SK-N-SH treated with all-trans-retinoic acid at 6 μM for 48 hours (cell line): ENCODE measurements around the gene ITPR3.

ENCODE experiments used
- PPARA ChIP-seq: fragments of 250-450 bp; sonication (Bioruptor Pico); IDR thresholded peaks from 2 replicates; pipeline ENCODE4 v1.5.0; 2020; ENCODE audit warnings: mild to moderate bottlenecking, borderline replicate concordance
- ZFP30 ChIP-seq: fragments of 450-650 bp; formaldehyde crosslinking; IDR thresholded peaks from 2 replicates; pipeline ENCODE4 v1.5.0; 2022; ENCODE audit warnings: mild to moderate bottlenecking, moderate library complexity

DNA sequence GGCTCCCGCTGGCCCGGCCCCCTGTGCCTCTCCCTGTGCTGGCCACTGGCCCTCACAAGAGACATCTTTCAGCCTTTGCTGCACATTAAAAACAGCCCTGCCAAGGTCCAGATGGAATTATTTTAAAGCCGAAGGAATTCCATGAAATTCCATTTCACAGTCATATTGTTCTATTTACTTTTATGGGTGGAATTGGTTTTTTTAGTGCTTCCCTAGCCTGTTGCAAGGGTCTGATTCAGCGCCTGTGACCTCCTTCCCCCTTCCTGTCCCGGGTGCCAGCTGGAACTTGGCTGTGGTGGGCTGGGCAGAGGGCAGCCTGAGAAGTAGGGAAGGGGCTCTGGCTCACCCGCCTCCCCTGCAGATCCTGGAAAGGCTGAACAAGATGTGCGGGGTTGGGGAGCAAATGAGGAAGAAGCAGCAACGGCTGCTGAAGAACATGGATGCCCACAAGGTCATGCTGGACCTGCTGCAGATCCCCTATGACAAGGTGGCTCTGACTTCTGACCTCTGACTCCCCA is 56.1 kb downstream of the ITPR3 start:
- no peak for TF ChIP-seq PPARA (CRISPR knock-in tag)
- no peak for TF ChIP-seq ZFP30 (CRISPR knock-in tag)
